ENCODE data around the gene IMPG1. TPM values are rescaled to one million over a fixed set of nuclear protein-coding genes. Genes with fewer than 3 reads are reported as not detected.

Gene IMPG1
- polyA plus RNA-seq, 1 experiment, result not detected

DNA sequence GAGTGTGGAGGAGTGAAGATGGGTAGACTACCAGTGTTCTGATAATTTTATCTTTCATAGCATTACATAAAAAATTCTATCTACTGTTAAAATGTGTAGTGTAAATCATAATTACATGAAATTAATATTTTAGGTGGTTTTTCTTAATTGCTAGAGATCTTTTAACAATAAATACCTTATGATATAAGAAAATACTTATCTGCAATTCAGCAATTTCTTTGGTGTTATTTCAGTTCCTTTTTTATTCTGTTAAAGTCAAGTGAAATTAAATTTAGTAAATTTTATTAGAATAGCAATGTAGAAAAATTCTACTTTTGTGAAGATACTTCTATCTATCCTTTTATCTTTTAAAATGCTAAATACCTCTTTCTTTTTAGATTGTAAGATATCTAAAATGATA, 104.3 kb downstream of the IMPG1 start:
- no peak overlapping the region for H3K4me3 ChIP-seq (ENCODE audit: low read depth, low read length)
- no peak for DNase-seq (ENCODE audit: low read depth, low spot score)
- H3K9me3 ChIP-seq (ENCODE audit: control insufficient read depth, insufficient read depth, low read length), result no peaks in the 10 kb centered on the region
- ChIA-PET CTCF (no interaction called here), POLR2A (no interaction called here)
- no peak for TF ChIP-seq CTCF (IDR thresholded peaks at IDR 0.05; ENCODE audit: low read depth, low read length)
- no peak overlapping the region for H3K27ac ChIP-seq (ENCODE audit: low read depth, low read length)
- H3K27me3 ChIP-seq (ENCODE audit: control insufficient read depth, insufficient read depth, low read length), result no peaks in the 10 kb centered on the region

DNA sequence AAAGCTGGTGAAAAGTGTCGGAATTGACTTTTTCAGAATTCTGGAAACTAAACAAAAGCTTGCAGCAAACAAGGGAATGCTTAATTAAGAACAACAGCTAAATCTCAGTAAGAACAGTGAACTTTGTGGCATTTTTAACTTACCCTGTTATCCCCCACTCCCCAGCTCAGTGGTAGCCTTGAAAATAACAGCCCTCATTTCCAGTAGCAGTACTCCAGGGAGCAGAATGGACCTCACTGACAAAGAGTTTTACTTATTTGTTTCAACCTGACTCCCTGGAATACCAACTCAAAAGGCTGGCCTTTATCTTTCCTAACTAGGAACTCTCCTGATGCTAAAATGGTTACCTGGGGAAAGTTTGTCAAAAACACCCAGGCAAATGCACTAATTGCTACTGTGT, 108.9 kb downstream of the IMPG1 start:
- CTCF ChIA-PET, result interaction anchor here (0.7 kb wide), 1 partner anchor 67 kb away, joined by 3 read pairs; no protein-coding TSS in a partner anchor
- no peak for TF ChIP-seq CTCF (IDR thresholded peaks at IDR 0.05; ENCODE audit: low read depth, low read length)
- POLR2A ChIA-PET, result no interaction called here
- Histone ChIP-seq H3K27ac (ENCODE audit: low read depth, low read length) (no peak overlapping the region), H3K27me3 (ENCODE audit: control insufficient read depth, insufficient read depth, low read length) (no peaks in the 10 kb centered on the region), H3K9me3 (ENCODE audit: control insufficient read depth, insufficient read depth, low read length) (no peaks in the 10 kb centered on the region), H3K4me3 (ENCODE audit: low read depth, low read length) (no peak overlapping the region)
- no peak for DNase-seq (ENCODE audit: low read depth, low spot score)

DNA sequence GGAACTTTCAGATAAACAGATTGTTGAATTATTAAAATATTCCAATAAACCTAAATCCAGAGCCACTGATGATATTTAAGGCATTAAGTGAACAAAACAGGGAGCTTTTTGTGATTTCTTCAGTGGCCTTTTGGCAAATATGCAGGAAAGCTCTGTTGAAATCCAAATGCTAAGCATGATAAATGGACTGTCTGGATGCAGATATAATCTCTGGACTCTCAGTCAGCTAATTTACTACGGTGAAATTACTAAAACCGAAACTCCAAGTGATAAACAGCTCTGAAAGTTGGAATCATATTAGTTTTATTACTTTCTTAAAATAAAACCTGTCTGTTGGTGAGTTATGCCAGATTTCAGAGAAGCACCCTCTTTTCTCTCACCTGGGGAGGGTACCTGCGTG, 120.3 kb downstream of the IMPG1 start:
- no peak for DNase-seq (ENCODE audit: low read depth, low spot score)
- Histone ChIP-seq H3K27me3 (ENCODE audit: control insufficient read depth, insufficient read depth, low read length) (no peaks in the 10 kb centered on the region), H3K9me3 (ENCODE audit: control insufficient read depth, insufficient read depth, low read length) (no peaks in the 10 kb centered on the region), H3K4me3 (ENCODE audit: low read depth, low read length) (no peak overlapping the region), H3K27ac (ENCODE audit: low read depth, low read length) (no peak overlapping the region)
- ChIA-PET CTCF (no interaction called here), POLR2A (no interaction called here)
- no peak for TF ChIP-seq CTCF (IDR thresholded peaks at IDR 0.05; ENCODE audit: low read depth, low read length)

DNA sequence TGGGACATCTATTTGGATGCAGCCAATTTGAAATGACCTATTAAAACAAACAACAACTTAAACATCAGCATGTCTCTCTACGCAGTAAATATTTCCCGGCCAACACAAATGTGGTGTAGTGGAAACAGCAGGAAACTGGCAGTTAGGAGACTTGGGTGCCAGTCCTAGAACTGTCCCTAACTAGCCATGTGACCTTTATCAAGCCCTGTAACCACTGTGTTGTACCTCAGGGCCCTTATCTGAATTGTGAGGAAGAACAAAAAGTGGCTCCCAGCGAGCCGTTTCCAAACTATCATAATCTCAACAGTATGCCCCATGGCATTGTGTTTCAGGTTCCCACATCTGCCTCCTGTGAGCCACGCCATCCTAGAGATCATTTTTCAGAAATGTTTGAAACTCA, 124.5 kb downstream of the IMPG1 start:
- H3K9me3 ChIP-seq (ENCODE audit: control insufficient read depth, insufficient read depth, low read length), result no peaks in the 10 kb centered on the region
- H3K27me3 ChIP-seq (ENCODE audit: control insufficient read depth, insufficient read depth, low read length), result no peaks in the 10 kb centered on the region
- no peak for DNase-seq (ENCODE audit: low read depth, low spot score)
- H3K4me3 ChIP-seq (ENCODE audit: low read depth, low read length), result no peak overlapping the region
- POLR2A ChIA-PET, result no interaction called here
- no peak for TF ChIP-seq CTCF (IDR thresholded peaks at IDR 0.05; ENCODE audit: low read depth, low read length)
- CTCF ChIA-PET, result no interaction called here
- no peak overlapping the region for H3K27ac ChIP-seq (ENCODE audit: low read depth, low read length)

GRCh38 chr6:75946146-75946831, 126.2 kb downstream of the IMPG1 start:
- POLR2A ChIA-PET, result no interaction called here
- H3K27ac ChIP-seq (ENCODE audit: low read depth, low read length), result no peak overlapping the region
- H3K4me3 ChIP-seq (ENCODE audit: low read depth, low read length), result no peak overlapping the region
- no peak for TF ChIP-seq CTCF (IDR thresholded peaks at IDR 0.05; ENCODE audit: low read depth, low read length)
- no peaks in the 10 kb centered on the region for H3K27me3 ChIP-seq (ENCODE audit: control insufficient read depth, insufficient read depth, low read length)
- no peak for DNase-seq (ENCODE audit: low read depth, low spot score)
- CTCF ChIA-PET, result interaction anchor here (1.0 to 1.6 kb wide), 2 partner anchors 11 to 14 kb away, joined by 3 to 8 read pairs; no protein-coding TSS in a partner anchor
- H3K9me3 ChIP-seq (ENCODE audit: control insufficient read depth, insufficient read depth, low read length), result no peaks in the 10 kb centered on the region
